HG03354 (cell line): Measurements from ENCODE around the gene SLC1A2.

ENCODE experiments used
- ATAC-seq: cut with Tn5 transposase; IDR thresholded peaks from one replicate; pipeline ENCODE4 v1.9.1; 2021; ENCODE audit warnings: mild to moderate bottlenecking; ENCODE audit not compliant: unreplicated experiment, poor library complexity, severe bottlenecking

SLC1A2 gene

DNA sequence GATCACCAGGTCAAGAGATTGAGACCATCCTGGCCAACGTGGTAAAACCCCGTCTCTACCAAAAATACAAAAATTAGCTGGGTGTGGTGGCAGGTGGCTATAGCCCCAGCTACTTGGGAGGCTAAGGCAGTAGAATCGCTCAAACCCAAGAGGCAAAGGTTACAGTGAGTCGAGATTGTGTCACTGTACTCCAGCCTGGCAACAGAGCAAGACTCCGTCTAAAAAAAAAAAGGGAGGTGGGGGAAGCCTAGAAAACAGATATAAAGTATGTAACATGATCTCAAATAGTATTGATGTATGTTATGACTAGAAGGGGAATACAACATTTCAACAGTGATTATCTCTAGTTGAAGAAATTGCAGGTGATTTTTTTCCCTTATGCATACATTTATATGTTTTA lies 61.4 kb downstream of the SLC1A2 start:
- no peak for ATAC-seq

DNA sequence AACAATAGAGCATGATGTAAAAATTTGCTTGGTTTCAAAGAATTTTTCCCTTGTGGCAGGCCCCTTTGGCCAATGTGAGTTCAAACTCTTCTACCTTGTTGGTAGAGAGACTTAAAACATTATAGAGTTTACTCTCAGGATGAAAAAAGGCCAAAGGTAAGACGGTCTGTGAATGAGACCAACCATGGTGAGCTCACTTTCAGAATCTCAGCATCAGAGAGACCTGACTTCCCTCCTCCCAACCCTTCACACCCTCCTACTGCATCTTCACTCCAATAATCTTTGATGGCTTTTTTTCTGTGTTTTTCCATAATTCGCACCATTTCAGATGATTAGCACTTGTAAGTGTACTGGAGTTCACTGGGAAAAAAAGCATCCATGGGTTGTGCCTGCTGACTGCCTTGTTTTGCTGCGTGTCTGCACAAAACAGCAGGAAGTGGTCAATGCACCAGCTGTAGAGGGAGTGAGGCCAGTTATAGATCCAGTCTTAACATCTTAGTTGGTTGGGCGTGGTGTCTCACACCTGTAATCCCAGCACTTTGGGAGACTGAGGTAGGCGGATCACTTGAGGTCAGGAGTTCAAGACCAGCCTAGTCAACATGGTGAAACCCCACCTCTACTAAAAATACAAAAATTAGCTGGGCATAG lies 64.1 kb downstream of the SLC1A2 start:
- ATAC-seq: no peak

DNA sequence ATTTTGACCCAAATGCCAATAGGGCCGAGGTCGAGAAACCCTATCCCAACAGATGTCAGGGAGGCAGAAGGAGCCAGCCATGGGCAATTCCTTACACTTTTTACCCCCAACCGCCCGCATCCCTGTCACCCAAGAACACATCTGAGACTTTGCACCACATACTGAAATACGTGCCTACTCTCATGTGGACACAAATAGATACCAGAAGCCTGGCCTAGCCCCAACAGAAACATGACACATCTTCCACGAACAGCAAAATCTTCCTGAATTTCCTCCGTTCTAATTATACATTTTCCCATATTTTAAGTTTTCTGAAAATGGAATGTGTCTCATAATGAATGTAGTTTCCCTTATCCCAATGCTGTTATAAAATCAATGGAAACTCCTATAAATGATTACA lies 64.7 kb downstream of the SLC1A2 start:
- ATAC-seq: no peak

DNA sequence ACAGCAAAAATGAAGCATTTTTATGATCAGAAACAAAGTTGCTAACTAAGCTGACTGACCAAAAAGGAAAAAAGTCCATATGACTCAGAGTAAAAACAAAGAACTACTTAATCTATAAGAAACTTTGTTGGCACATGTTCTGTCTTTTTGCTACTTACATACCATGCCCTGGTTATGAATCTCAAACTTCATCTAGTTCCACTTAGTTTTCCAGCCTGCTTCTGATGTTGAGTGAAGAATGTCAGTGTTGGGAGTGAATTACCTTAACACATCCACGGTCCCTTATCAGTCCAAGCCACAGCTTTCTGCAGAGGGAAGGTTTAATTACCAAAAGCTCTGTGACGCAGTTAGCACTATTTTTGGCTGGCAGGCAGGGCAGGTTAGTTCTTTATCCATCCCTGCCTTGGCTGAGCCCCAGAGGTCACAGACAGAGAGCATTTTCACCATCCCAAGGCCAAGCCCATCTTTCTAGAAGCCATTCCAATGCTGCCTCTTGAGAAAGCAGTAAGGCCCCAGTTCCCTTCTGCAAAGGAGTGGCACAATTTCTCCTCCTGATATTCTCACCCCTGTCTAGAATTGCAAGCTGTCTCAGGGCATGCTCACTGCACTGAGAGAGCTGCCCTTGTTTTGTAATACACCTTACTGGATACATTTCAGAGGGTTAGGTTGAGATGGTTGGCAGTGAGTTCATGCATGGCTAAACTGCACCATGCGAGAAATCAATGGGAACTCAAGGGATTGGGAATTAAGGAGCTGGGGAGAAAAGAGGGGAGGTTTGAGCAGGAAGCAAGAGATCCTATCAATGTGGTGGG lies 67.1 kb downstream of the SLC1A2 start:
- ATAC-seq: no peak

GRCh38 chr11:35349897-35350296 lies 69.5 kb downstream of the SLC1A2 start:
- ATAC-seq: no peak

- no peak for ATAC-seq
These were observed 70.3 kb downstream of the SLC1A2 start for GRCh38 chr11:35348898-35349687.

GRCh38 chr11:35347921-35348331 lies 71.4 kb downstream of the SLC1A2 start:
- ATAC-seq: no peak

DNA sequence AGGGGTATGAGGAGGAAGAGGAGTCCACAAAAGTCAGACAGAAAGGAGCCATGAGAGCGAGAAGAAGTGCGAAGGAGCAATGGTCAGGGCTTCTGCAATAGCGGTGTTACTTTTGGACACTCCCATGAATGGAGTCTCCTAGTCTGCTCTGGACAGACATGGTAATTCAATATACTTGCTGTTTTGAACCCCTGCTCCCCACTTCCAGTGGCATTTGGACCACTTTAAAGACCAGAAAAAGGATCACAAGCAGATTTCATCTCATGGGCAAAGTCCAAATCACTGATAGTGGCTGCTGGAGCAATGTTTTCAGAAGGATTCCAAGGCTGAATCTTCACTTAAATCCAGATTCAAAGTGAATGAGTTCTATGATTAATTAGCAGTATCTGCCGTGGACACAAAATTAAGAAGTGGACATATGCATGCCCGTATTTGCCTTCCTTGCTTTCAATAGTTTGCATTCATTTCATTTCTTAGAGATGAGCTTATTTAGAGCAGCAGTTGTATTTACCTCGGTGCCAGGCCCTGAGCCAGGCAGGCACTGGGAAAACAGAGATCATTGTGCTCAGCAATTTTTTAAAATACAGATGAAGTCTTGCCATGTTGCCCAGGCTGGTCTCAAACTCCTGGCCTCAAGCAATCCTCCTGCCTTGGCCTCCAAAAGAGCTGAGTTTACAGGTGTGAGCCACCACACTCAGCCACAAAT lies 72.0 kb downstream of the SLC1A2 start:
- no peak for ATAC-seq

GRCh38 chr11:35346472-35347156 lies 72.7 kb downstream of the SLC1A2 start:
- ATAC-seq: no peak

DNA sequence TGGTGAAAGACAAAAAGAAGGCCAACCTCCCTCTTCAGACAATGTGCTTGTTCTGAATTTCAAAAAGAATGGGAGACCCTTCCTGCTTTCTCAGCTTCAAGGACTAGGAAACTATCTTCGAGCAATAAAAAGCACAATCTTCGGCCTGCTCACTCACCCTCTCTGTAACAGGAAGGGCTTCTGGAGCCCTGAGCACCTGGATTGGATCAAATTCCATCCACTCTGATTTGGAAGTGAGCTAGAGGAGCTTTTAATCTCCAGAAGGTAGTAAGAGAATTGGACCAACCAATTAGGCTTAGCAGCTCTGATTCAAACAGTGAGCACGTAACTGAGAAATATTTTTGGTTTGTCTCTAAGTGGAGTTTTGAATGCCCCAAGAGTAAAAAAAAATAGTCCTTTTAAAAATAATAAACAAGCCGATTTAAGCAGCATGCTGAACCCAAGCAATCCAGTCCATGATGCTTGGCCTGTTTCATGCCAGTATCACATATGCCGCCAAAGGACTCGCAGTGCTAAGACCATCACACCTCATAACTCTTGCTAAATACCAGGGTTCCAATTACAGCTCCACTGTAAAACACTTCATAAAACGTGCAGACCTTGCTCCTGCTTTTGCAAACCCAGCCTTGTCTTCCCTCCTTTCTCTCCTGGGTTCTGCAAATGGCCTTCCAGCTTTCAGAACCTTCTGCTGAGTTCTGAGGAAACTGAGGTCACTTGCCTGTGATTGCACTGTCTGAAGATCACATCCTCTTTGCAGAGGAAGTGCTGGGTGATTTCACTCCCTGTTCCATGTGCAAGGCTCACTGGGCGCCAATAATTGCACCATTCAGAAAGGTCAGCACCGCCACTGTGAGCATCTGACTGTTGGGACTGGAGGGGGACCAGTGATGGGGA lies 74.4 kb downstream of the SLC1A2 start:
- no peak for ATAC-seq

DNA sequence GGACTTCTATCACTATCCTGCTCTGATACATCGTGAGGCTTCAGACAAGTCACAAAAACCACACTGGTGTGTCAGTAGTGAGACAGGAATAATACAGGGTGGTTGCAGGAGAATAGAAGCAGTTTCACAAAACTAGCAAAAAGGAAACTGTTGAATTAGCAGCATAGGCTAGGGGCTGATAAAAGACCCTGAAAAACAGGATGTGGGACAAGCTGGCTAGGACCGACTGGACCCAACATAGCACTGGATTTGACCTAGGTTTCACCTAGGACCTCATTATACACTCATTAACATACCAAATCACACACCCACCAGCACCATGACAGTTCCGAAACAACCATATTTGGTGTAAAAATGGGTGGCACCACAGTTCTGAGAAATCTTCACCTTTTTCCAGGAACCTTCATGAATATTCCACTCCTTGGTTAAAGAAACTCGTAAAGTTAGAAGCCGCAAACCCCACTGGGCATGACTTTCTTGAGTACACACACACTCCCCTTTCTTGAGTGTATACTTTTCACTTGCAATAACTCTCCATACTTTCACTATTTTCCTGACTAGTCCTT lies 76.2 kb downstream of the SLC1A2 start:
- peak; percentile 74 for ATAC-seq

DNA sequence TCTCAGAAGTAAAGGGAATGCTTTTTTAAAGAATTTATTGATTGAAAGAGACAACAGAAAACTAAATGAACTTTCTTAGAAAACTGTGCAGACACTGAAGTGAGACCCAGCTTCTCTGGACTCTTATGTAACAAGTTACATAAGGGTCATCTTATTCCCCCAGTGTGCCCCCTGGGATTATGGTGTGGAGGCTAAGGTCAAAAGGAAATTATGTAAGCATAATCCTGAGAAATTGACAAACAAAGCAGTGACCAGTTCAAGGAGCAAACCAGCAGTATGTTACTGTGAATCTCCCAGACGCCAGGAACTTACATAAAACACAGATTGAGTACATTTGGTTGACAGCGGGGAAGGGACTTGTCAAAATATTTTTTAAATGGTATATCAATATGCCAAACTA lies 78.6 kb downstream of the SLC1A2 start:
- no peak for ATAC-seq

- ATAC-seq: no peak
These were observed 79.3 kb downstream of the SLC1A2 start for GRCh38 chr11:35340071-35340470.

- ATAC-seq: no peak
These were observed 80.4 kb downstream of the SLC1A2 start for GRCh38 chr11:35338921-35339320.

DNA sequence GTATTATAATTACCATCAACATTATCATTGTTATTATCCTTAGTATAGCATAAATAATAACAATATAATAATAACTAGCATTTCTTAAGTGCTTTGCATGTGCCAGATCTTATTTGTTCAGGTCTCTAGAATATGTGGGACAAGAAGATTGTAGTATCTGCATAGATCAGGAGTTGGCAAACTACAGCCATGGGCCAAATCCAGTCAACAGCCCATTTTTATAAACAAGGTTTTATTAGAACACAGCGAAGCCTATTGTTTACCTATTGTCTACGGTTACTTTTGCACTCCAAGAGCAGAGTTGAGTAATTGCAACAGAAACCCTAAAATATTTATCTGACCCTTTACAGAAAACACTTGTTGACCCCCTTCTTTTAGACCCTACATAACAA lies 81.4 kb downstream of the SLC1A2 start:
- ATAC-seq: no peak

- no peak for ATAC-seq
These were observed 82.0 kb downstream of the SLC1A2 start for GRCh38 chr11:35337136-35337913.

- ATAC-seq: no peak
These were observed 82.6 kb downstream of the SLC1A2 start for GRCh38 chr11:35336726-35337125.

GRCh38 chr11:35335226-35335625 lies 84.1 kb downstream of the SLC1A2 start:
- ATAC-seq: no peak
